Endothelial cell (in vitro differentiated cells): ENCODE measurements around the gene BPI. TPM values are rescaled to one million over a fixed set of nuclear protein-coding genes. Genes with fewer than 3 reads are reported as not detected.

ENCODE experiments used
- DNase-seq: peaks from one replicate; pipeline ENCODE4 v3.0.0; 2021; ENCODE audit warnings: low spot score
- H3K27ac Mint-ChIP-seq: one replicate; pipeline ENCODE4 v1.8.0; 2021; ENCODE audit warnings: mixed read lengths, inconsistent platforms; ENCODE audit not compliant: unreplicated experiment
- H3K27me3 Mint-ChIP-seq: one replicate; pipeline ENCODE4 v1.8.0; 2021; ENCODE audit warnings: mild to moderate bottlenecking, moderate library complexity, mixed read lengths, inconsistent platforms; ENCODE audit not compliant: unreplicated experiment
- H3K36me3 Mint-ChIP-seq: one replicate; pipeline ENCODE4 v1.8.0; 2021; ENCODE audit warnings: mild to moderate bottlenecking, low read depth, mixed read lengths, inconsistent platforms; ENCODE audit not compliant: unreplicated experiment
- H3K4me1 Mint-ChIP-seq: one replicate; pipeline ENCODE4 v1.8.0; 2021; ENCODE audit warnings: mild to moderate bottlenecking, mixed read lengths, inconsistent platforms; ENCODE audit not compliant: unreplicated experiment
- H3K4me3 Mint-ChIP-seq: one replicate; pipeline ENCODE4 v1.8.0; 2021; ENCODE audit warnings: mild to moderate bottlenecking, mixed read lengths, inconsistent platforms; ENCODE audit not compliant: unreplicated experiment
- H3K9me3 Mint-ChIP-seq: one replicate; pipeline ENCODE4 v1.8.0; 2021; ENCODE audit warnings: mixed read lengths, inconsistent platforms; ENCODE audit not compliant: unreplicated experiment
- CTCF ChIP-seq: fragments of 200-600 bp; sonication (generic); IDR thresholded peaks from one replicate; pipeline ENCODE4 v1.5.0; 2021; ENCODE audit warnings: antibody characterized with exemption; ENCODE audit not compliant: unreplicated experiment
- total RNA-seq: library from RNA; stranded (reverse); fragmentation: NEBNext Ultra II Directional; extraction: Animal tissue kit (Norgen Biotek cat#: 25700); gene quantifications from one replicate; pipeline ENCODE4 v1.2.1, GENCODE V29; 2021; ENCODE audit not compliant: unreplicated experiment

BPI gene
- total RNA-seq, 1 donor from 2014 or later: not detected

GRCh38 chr20:38324159-38324558 lies 20.2 kb downstream of the BPI start:
- H3K27me3 Mint-ChIP-seq: no peaks in the 10 kb centered on the region
- no peaks in the 10 kb centered on the region for H3K36me3 Mint-ChIP-seq
- no peak overlapping the region for H3K4me3 Mint-ChIP-seq
- no peak for TF ChIP-seq CTCF
- H3K4me1 Mint-ChIP-seq: no peaks in the 10 kb centered on the region
- no peak overlapping the region for H3K27ac Mint-ChIP-seq
- no peaks in the 10 kb centered on the region for H3K9me3 Mint-ChIP-seq
- no peak for DNase-seq

GRCh38 chr20:38325167-38325566 lies 21.2 kb downstream of the BPI start:
- Mint-ChIP-seq H3K4me3 (no peak overlapping the region), H3K27me3 (no peaks in the 10 kb centered on the region), H3K36me3 (no peaks in the 10 kb centered on the region), H3K4me1 (no peaks in the 10 kb centered on the region), H3K9me3 (no peaks in the 10 kb centered on the region), H3K27ac (no peak overlapping the region)
- no peak for TF ChIP-seq CTCF
- DNase-seq: no peak

GRCh38 chr20:38325905-38326304 lies 21.9 kb downstream of the BPI start:
- no peak overlapping the region for H3K4me3 Mint-ChIP-seq
- no peak overlapping the region for H3K27ac Mint-ChIP-seq
- no peaks in the 10 kb centered on the region for H3K27me3 Mint-ChIP-seq
- TF ChIP-seq CTCF: no peak
- no peaks in the 10 kb centered on the region for H3K9me3 Mint-ChIP-seq
- no peak for DNase-seq
- H3K4me1 Mint-ChIP-seq: no peaks in the 10 kb centered on the region
- H3K36me3 Mint-ChIP-seq: no peaks in the 10 kb centered on the region

- no peak for DNase-seq
- Mint-ChIP-seq H3K27me3 (no peaks in the 10 kb centered on the region), H3K36me3 (no peaks in the 10 kb centered on the region), H3K4me3 (no peak overlapping the region), H3K4me1 (no peaks in the 10 kb centered on the region), H3K9me3 (no peaks in the 10 kb centered on the region), H3K27ac (no peak overlapping the region)
- no peak for TF ChIP-seq CTCF
These were observed 22.4 kb downstream of the BPI start for GRCh38 chr20:38326309-38326708.

- H3K27ac Mint-ChIP-seq: no peak overlapping the region
- H3K9me3 Mint-ChIP-seq: no peaks in the 10 kb centered on the region
- no peak for DNase-seq
- no peaks in the 10 kb centered on the region for H3K36me3 Mint-ChIP-seq
- H3K27me3 Mint-ChIP-seq: no peaks in the 10 kb centered on the region
- TF ChIP-seq CTCF: no peak
- no peaks in the 10 kb centered on the region for H3K4me1 Mint-ChIP-seq
- no peak overlapping the region for H3K4me3 Mint-ChIP-seq
These were observed 26.7 kb downstream of the BPI start for GRCh38 chr20:38330638-38331037.
